ENCODE results near the gene TRIM26. TPM values are rescaled to one million over a fixed set of nuclear protein-coding genes. Genes with fewer than 3 reads are reported as not detected.

TRIM26 gene
- total RNA-seq, 1 experiment from 2014 or later: 44.8 TPM

- no TSS peak for BruUV-seq (replicated peaks)
- ATAC-seq: no peak
- CTCF ChIA-PET: no interaction called here
- in situ Hi-C loops (cut with HindIII; ENCODE audit: low pct_unique_long_range_greater_than_20kb, low sequenced_read_pairs): no loop called here
- Histone ChIP-seq H3K27me3 (ENCODE audit: control insufficient read depth, insufficient read depth, low read length) (peaks cover 8% of the 10 kb centered on the region), H3K4me1 (ENCODE audit: control insufficient read depth, insufficient read depth, low read length) (no peaks in the 10 kb centered on the region), H3K9me3 (ENCODE audit: control insufficient read depth, insufficient read depth, low read depth, low read length) (no peaks in the 10 kb centered on the region), H3K36me3 (ENCODE audit: control insufficient read depth, insufficient read depth, low read length) (no peaks in the 10 kb centered on the region), H3K4me3 (ENCODE audit: low read depth in 2 of 2, low read length in 2 of 2) (no peak overlapping the region), H3K27ac (ENCODE audit: low read length) (no peak overlapping the region)
- no peak for DNase-seq (ENCODE audit: low read depth, low spot score)
- TF ChIP-seq REST (IDR thresholded peaks at IDR 0.05; ENCODE audit: insufficient read depth in 1 of 2, low read depth in 2 of 2, low read length in 1 of 2) (no peak), TCF7L2 (IDR thresholded peaks at IDR 0.05; ENCODE audit: low read depth, low read length) (no peak), POLR2AphosphoS5 (IDR thresholded peaks at IDR 0.05; ENCODE audit: low read depth, low read length) (no peak), SIN3A (IDR thresholded peaks at IDR 0.05; ENCODE audit: borderline replicate concordance, insufficient read depth, low read depth, low read length) (no peak), CTCF (IDR thresholded peaks at IDR 0.05) (no peak)
- POLR2A ChIA-PET: no interaction called here
- intact Hi-C loops (cut with micrococcal nuclease; ENCODE audit: unreplicated experiment): no loop called here
Observed at GRCh38 chr6:30149858-30150550, 63.2 kb downstream of the TRIM26 start.

DNA sequence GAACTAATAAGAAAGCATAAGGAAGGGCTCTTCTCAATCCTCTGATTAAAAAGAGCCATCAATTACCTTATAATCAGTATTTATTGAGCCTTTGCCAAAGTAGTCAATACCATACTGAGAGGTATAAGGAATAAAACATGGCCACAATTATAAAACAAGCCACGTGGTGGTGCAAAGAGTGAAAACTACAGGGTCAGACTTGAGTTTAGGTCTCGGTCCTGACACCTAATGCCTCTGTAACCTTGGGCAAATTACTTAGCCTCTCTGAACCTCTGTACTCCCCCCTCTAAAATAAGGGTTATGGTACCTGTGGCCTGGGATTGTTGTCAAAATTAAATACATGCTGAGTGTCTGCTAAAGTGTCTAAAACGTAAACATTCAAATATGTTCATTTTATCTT is 64.0 kb downstream of the TRIM26 start:
- ATAC-seq (no peak), DNase-seq (ENCODE audit: low read depth, low spot score) (no peak)
- Histone ChIP-seq H3K4me3 (ENCODE audit: low read depth in 2 of 2, low read length in 2 of 2) (no peak overlapping the region), H3K9me3 (ENCODE audit: control insufficient read depth, insufficient read depth, low read depth, low read length) (no peaks in the 10 kb centered on the region), H3K27me3 (ENCODE audit: control insufficient read depth, insufficient read depth, low read length) (peaks cover 2% of the 10 kb centered on the region), H3K36me3 (ENCODE audit: control insufficient read depth, insufficient read depth, low read length) (no peaks in the 10 kb centered on the region), H3K27ac (ENCODE audit: low read length) (no peak overlapping the region), H3K4me1 (ENCODE audit: control insufficient read depth, insufficient read depth, low read length) (no peaks in the 10 kb centered on the region)
- TF ChIP-seq CTCF (IDR thresholded peaks at IDR 0.05) (no peak; the same call in 1 of the 2 replicates), SIN3A (IDR thresholded peaks at IDR 0.05; ENCODE audit: borderline replicate concordance, insufficient read depth, low read depth, low read length) (no peak), POLR2AphosphoS5 (IDR thresholded peaks at IDR 0.05; ENCODE audit: low read depth, low read length) (no peak), REST (IDR thresholded peaks at IDR 0.05; ENCODE audit: insufficient read depth in 1 of 2, low read depth in 2 of 2, low read length in 1 of 2) (no peak), TCF7L2 (IDR thresholded peaks at IDR 0.05; ENCODE audit: low read depth, low read length) (no peak)
- in situ Hi-C loops (cut with HindIII; ENCODE audit: low pct_unique_long_range_greater_than_20kb, low sequenced_read_pairs): no loop called here
- POLR2A ChIA-PET: no interaction called here
- BruUV-seq (replicated peaks): no TSS peak
- CTCF ChIA-PET: no interaction called here
- intact Hi-C loops (cut with micrococcal nuclease; ENCODE audit: unreplicated experiment): no loop called here

Data from Panc1 (cell line).